ENCODE measurements around the gene ASB10. TPM values are rescaled to one million over a fixed set of nuclear protein-coding genes. Genes with fewer than 3 reads are reported as not detected.

ASB10 gene
- total RNA-seq, 1 experiment from 2014 or later: not detected

- Histone ChIP-seq H3K27ac (ENCODE audit: low read length) (no peak overlapping the region), H3K4me1 (ENCODE audit: control insufficient read depth, insufficient read depth, low read length) (no peaks in the 10 kb centered on the region), H3K36me3 (ENCODE audit: control insufficient read depth, insufficient read depth, low read length) (no peaks in the 10 kb centered on the region), H3K4me3 (ENCODE audit: low read depth in 2 of 2, low read length in 2 of 2) (no peak overlapping the region), H3K9me3 (ENCODE audit: control insufficient read depth, insufficient read depth, low read depth, low read length) (no peaks in the 10 kb centered on the region), H3K27me3 (ENCODE audit: control insufficient read depth, insufficient read depth, low read length) (0 out of 2 replicates have a peak, but pooled peaks cover 2% of the 10 kb centered on the region)
- DNase-seq (ENCODE audit: low read depth, low spot score): no peak
- no TSS peak for BruUV-seq (replicated peaks)
- TF ChIP-seq CTCF (IDR thresholded peaks at IDR 0.05) (no peak), TCF7L2 (IDR thresholded peaks at IDR 0.05; ENCODE audit: low read depth, low read length) (no peak), SIN3A (IDR thresholded peaks at IDR 0.05; ENCODE audit: borderline replicate concordance, insufficient read depth, low read depth, low read length) (no peak), REST (IDR thresholded peaks at IDR 0.05; ENCODE audit: insufficient read depth in 1 of 2, low read depth in 2 of 2, low read length in 1 of 2) (no peak), POLR2AphosphoS5 (IDR thresholded peaks at IDR 0.05; ENCODE audit: low read depth, low read length) (no peak)
- in situ Hi-C loops (cut with HindIII; ENCODE audit: low pct_unique_long_range_greater_than_20kb, low sequenced_read_pairs): no loop called here
- no peak for ATAC-seq
- POLR2A ChIA-PET: no interaction called here
- CTCF ChIA-PET: no interaction called here
- intact Hi-C loops (cut with micrococcal nuclease; ENCODE audit: unreplicated experiment): no loop called here
Measured at GRCh38 chr7:151201344-151201743, 14.3 kb upstream of the ASB10 start.

- no peak overlapping the region for H3K4me3 ChIP-seq (ENCODE audit: low read depth in 2 of 2, low read length in 2 of 2)
- intact Hi-C loops (cut with micrococcal nuclease; ENCODE audit: unreplicated experiment) (no loop called here), in situ Hi-C loops (cut with HindIII; ENCODE audit: low pct_unique_long_range_greater_than_20kb, low sequenced_read_pairs) (no loop called here)
- no peak overlapping the region for H3K27ac ChIP-seq (ENCODE audit: low read length)
- TF ChIP-seq REST (IDR thresholded peaks at IDR 0.05; ENCODE audit: insufficient read depth in 1 of 2, low read depth in 2 of 2, low read length in 1 of 2) (no peak), POLR2AphosphoS5 (IDR thresholded peaks at IDR 0.05; ENCODE audit: low read depth, low read length) (no peak), TCF7L2 (IDR thresholded peaks at IDR 0.05; ENCODE audit: low read depth, low read length) (no peak), SIN3A (IDR thresholded peaks at IDR 0.05; ENCODE audit: borderline replicate concordance, insufficient read depth, low read depth, low read length) (no peak), CTCF (IDR thresholded peaks at IDR 0.05) (no peak)
- H3K36me3 ChIP-seq (ENCODE audit: control insufficient read depth, insufficient read depth, low read length): no peaks in the 10 kb centered on the region
- no peaks in the 10 kb centered on the region for H3K9me3 ChIP-seq (ENCODE audit: control insufficient read depth, insufficient read depth, low read depth, low read length)
- ATAC-seq (no peak), DNase-seq (ENCODE audit: low read depth, low spot score) (no peak)
- ChIA-PET CTCF (interaction anchor here (0.7 kb wide), 1 partner anchor 69 kb away, joined by 20 read pairs; no protein-coding TSS in a partner anchor), POLR2A (interaction anchor here (0.7 kb wide), 1 partner anchor 821 kb away, joined by 3 read pairs; no protein-coding TSS in a partner anchor)
- H3K27me3 ChIP-seq (ENCODE audit: control insufficient read depth, insufficient read depth, low read length): peaks cover 7% of the 10 kb centered on the region
- no TSS peak for BruUV-seq (replicated peaks)
- H3K4me1 ChIP-seq (ENCODE audit: control insufficient read depth, insufficient read depth, low read length): no peaks in the 10 kb centered on the region
Measured at GRCh38 chr7:151198945-151199848, 12.1 kb upstream of the ASB10 start.

All from Panc1 (cell line).